ENCODE results near the gene CGB7.
"Not testable (repeated sequence)": the region's sequence is repeated elsewhere in the genome, so short reads cannot be mapped to it uniquely, and the experiment has no call there.

CGB7 gene

DNA sequence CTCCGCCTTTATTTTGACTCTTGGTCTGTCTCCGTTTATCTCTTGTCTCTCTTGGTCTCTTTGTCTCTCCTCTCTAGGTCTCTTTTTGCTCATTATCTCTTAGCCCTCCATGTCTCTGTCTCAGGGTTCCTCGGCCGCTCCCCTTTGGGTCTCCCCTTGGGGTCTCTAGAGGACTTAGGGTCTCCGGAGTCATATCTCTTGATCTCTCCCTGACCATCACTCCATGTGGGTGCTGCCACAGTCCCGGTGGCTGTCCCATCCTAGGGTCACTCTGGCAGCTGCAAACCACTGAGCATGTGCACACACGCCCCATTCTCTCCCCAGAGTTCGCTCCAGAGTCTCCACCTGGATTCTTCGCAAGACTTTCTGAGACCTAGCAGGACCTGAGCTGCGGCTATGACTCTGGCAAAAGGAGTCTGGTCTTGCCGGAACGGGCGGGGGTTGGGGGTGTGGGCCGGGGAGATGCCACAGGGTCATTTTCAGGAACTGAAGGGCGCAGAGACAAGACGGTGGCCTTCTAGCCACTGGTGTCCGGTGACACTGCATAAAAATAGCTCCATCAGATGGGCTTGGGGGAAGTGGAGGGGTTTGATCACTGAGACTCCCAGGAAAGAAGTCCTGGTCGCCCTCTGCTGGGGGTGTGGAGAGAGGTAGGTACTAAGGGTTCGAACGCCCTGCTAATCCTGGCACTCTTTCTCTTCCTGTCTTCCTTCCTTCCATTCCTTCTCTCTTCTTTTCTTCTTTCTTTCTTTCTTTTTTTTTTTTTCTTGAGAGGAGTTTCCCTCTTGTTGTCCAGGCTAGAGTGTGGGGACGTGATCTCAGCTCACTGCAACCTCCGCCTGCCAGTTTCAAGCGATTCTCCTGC, 16.2 kb upstream of the CGB7 start:
- no peak for DNase-seq

DNA sequence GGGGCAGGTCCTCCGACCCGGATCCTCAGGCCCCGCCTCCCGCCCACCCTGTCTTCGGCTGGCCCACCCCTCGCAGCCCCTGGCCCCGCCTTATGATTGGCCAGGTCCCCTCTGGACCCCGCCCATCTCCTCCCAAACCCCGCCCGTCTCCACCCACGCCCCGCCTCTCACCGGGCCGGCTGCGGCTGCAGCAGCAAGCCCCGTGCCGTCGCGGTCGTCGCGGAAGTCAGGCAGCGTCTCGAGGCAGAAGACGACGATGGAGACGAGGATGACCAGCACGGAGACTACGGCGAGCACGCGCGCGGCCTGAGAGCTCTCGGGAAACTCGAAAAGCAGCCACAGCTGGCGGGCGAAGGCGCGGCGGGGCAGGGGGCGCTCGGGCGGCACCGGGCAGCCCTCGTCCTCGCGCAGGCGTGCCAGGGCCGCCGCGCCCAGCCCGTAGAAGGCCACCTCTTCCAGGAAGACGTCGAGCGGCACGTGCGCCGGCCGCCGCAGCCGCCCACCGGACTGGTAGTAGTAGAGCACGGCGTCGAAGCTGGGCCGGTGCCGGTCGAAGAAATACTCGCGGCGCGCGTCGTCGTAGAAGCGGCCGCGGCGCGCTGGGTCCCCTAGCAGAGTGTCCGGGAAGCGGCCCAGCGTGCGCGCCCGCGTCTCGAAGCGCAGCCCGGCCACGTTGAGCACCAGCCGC, 14.5 kb upstream of the CGB7 start:
- no peak for DNase-seq

DNA sequence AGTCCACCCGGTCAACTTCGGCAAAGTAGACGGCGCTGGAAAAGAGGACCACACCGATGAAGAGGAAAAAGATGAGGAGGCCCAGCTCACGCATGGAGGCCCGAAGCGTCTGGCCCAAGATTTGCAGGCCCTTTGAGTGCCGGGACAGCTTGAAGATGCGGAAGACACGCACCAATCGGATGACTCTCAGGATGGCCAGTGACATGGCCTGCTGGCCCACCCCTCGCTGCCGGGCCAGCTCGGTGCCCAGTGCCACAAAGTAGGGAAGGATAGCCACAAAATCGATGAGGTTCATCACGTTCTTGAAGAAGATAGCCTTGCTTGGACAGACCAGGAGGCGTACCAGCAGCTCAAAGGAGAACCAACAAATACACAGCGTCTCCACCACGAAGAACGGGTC, 12.9 kb upstream of the CGB7 start:
- DNase-seq, result no peak

DNA sequence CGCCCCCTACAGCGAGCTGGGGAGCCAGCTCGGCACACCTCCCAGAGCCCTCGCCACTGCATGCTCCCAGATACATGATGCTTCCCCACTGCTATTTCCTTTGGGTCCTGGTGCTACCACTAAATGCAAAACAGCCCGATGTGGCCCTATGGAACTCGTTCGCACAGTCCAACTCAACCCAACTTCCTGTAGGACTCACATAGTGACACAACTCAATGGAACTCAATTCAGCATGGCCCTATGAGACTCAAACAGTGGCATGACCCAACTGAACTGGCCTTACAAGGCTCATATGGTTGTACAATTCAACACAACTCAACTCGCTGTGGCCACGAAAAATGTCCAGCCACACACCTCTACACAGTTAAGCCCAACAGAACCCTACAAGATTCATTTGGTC, 11.5 kb upstream of the CGB7 start:
- no peak for DNase-seq

DNA sequence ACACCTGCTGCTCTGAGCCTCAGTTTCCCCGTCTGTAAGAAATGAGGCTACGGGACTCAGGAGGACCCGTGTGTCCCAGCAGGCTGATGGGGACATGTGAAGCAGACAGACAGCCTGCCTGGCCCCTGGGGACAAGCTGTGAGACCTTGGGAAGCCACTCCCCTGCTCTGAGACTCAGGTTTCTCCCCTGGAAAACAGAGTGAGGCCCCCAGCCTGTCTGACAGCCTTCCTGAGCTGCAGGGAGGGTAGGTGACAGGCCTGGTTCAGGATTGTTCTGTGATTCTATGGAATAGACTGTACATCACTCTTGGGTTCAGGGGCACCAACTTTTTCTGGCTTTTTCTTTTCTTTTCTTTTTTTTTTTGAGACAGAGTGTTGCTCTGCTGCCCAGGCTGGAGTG, 10.0 kb upstream of the CGB7 start:
- DNase-seq, result no peak

DNA sequence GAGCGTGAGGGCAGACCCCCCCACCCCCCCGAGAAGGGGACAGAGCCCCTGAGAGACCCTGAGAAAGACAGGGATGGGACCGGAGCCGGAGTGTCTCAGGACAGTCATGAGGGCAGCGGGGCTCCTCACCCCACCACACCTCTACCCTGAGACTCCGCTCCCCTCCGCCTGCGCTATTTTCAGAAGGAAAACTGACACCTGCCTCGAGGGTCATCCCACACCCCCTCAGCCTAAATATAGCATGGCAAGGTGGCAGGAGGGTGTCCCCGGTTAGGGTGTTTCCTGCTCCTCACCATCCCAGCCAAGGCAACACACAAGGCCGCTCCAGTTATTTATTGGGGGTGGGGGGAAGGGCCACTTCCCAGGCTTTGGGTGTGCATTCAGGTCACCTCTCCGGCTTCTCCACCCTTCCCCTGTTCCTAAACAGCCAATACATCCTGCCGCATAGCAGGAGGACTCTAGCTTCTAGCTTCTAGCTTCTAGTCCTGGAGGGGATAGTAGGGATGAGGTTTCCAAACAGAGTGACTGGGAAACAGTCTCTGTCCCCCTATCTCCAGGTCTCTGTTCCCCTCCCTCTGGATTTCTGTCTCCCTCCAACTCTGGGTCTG, 8.5 kb upstream of the CGB7 start:
- DNase-seq, result no peak

DNA sequence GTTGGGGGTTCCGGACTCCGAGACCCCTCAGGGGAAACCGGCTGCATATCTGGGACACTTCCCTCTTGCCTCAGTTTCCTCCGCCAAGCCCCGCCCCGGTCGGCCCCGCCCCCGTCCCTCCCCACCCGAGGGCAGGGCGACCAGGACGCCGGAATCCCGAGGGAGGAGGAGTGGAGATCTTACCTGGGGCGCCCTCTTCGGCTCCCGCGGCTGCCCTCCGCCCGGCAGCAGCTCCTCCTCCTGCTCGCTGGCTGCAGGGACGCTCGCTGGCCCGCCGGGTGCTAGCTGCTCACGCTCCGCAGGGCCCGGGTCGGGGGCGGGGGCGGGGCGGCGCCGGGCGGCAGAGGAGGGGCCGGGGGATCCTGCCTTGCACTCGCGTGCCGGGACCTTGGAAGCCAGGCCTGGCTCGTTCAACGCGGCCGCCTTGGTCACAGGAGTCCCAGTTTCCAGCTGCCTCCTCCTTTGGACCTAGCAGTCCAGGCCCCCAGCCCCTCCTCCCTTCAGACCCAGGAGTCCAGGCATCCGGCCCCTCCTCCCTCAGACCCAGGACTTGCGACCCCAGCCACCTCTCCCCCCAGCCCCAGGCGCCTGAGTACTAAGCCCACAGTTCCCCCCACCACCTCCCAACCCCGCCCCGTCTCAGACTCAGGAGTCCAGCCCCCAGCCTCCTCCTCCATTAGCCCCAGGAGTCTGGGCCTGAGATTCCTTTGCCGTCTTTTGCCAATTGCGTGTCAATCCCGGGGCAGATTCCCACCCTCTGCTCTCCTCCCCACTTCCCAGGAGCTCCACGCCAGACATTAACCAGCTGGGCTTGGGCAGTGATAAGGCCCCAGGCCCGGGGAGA, 7.4 kb upstream of the CGB7 start, which contains the start of gene NTF4:
Gene NTF4 (minus strand): TSS at position 51 of the 844 bp plus-strand sequence. CDS start 2,821 bp downstream, outside the sequence.
- no peak for DNase-seq

DNA sequence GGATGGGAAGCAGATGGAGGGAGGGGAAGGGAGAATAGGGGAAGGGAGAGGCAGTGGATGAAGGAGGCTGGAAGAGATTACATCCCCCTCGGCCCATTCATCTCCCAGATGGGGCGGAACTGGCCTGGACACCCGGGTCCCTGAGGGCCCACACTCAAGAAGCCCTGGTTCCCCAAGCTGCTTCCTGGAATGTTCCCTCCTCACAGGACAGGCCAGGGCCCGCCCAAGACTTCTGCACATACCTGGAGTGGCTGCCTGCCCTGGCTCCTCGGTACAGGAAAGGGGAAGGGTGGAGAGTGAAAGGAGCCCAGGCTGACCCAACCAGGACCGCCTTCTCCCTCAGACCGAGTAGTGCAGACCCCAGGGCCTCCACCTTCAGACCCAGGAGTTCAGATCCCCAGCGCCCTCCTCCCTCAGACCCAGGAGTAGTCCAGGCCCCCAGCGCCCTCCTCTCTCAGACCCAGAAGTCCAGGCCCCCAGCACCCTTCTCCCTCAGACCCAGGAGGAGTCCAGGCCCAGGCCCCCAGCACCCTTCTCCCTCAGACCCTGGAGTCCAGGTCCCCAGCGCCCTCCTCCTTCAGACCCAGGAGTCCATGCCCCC, 6.6 kb upstream of the CGB7 start:
- DNase-seq, result no peak

DNA sequence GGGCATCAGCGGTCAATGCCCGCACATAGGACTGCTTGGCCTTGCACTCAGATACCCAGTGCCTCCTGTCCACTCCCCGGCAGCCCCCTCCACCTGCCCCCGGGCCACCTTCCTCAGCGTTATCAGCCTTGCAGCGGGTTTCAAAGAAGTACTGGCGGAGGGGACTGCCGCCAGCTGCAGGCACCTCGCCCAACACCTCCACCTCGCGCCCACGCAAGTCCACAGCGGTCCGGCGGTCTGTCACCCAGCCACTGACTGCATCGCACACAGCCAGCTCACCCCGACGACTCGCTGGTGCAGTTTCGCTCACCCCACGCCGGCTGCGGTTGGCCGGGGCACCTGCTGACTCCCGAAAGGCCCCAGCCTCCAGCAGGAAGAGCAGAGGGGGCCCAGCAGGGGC, 3.9 kb upstream of the CGB7 start:
- no peak for DNase-seq

DNA sequence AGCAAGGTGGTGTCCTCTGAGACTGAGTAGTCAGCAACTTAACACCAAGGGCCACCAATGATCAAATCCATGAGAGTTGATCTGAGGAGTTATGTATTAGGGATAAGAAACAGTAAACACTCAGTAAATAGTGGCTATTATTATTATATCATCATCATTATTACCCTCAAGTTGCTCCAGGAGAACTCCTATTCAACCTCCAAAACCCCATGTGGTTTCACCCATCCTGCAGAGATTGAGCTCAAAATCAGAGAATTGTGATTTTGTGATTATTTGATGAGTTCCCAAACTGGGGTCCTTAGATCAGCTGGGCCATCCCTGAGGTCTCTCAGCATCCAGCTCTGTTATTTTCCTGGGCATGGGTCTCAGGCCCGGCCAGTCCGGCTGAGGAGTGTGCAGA, 3.5 kb upstream of the CGB7 start:
- DNase-seq, result no peak

DNA sequence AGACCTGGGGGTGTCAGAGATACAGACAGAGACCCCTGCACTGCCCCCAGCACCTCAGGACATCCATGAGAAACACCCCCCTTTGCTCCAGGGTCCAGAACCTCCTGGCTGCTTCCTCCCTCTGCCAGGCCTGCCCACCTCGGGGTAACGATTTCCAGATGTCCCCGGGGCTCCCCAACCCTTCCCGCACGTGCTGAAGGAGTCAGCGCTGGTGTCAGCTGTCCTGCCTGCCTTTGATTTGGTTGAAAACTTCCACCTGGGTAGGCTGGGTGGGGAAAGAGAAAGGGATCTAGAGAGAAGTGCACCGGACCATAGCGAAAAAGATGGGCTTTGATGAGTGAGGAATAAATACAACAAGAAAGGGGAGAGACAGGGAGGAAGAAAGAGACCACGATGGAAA, 1.5 kb upstream of the CGB7 start:
- DNase-seq, result no peak

DNA sequence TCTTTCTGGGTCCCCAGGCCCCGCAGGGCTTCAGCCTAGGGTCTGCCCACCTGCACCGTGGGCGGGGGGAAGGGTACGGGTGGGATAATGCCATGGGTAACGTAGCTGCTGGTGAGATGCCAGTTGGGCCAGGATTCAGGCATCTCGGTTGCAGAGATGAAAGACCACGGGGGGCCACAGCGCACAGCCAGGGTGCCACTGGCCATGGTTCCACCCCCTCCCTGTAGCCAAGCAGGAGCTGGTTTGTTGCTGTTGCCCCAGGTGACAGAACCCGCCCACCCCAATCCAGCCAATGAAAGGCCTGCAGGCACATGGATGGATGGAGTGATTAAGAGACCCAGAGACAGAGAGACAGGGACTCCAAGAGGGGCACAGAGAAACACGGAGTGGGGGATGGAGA, 1.0 kb upstream of the CGB7 start:
- no peak for DNase-seq

DNA sequence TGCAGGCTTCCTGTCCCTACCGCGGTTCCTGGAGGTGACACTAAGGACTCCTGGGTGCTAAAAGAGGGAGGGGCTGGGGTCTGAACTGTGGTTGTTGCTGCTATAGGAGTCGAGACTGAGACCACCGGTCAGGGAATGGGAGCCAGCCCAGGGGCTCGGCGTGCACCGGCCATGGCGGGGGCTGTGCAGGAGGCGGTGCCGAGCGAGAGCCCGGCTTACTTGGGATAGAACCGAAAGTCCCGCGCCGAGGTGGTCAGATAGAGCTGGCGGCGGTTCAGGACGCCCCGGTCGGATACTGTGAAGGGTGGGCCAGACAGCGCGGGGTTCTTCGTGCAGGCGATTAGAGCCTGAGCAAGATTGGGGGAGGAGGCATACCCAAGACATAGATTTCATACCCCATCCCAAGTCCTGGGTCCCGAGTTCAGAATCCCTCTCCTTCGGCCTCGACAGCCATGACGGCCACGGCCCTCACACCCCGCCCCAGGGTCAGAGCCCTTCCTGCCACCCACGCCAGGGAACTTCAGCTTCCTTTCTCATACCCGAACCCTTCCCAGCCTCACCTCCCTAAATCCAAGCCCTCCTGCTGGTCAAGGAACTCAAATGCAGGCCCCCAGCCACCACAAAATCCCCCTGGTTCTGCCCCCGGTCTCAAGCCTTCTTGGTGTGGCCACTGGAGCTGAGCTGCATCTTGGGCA, 500 bp downstream of the CGB7 start:
- DNase-seq, result not testable (repeated sequence)

DNA sequence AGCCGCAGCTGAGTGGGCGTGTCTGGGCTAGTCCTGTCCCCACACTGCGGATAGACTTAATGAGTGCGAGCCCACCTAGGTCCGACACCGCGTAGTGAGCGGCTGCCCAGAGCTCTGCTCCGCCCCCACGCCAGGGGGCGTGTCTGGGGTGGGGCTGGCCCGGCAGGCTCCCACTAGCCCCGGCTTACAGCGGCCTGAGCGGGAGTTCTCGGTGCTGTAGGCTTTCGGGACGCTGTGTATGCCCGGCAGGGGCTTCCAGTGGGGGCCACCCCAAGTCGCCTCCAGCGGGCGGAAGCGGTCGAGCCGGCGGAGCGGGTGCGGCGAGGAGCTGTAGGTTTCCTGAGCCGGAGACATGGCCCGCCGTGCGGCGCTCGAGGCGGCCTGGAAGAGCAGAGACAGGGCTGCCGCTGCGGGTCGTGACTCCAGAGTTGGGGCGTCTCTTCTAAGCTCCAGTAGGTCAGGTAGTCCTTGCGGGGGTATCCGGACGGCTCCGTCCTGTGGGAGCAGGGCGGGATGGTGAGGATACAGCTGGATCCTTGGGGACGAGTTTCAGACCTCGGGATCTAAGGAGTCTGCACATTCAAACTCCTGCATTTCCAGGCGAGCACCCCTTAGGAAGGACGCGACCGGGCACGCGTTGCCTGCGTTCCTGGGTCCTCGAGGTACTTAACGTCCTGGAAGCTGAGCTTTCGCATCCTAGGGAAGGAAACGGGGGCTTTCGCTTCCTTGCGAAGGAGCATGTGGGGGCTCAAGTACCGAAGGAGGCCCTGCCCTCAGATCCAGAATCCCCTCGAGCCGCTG, 1.2 kb downstream of the CGB7 start:
- peak; percentile 49 for DNase-seq

DNA sequence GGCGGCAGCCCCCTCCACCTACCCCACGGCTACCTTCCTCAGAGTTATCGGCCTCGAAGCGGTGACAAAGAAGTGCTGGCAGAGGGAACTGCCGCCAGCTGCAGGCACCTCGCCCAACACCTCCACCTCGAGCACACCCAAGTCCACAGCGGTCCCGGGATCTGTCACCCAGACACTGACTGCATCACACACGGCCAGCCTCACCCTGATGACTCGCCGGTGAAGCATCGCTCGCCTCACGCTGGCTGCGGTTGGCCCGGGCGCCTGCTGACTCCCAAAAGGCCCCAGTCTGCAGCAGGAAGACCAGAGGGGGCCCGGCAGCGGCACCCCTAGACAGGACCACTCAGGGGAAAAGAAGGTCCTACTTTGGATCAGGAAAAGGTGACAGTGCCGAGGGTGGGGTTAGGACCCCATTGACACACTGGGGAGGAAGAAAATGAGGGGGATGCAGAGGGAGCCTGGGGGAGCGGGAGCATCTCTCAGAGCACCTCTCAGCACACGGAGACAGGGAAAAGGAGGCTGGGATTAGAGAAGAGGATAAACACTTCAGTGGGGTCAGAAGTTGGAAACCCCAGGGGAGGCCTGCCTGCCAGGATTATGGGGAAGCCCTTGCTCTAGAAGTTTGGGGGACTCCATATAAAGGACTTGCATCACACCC, 7.0 kb downstream of the CGB7 start:
- not testable (repeated sequence) for DNase-seq

DNA sequence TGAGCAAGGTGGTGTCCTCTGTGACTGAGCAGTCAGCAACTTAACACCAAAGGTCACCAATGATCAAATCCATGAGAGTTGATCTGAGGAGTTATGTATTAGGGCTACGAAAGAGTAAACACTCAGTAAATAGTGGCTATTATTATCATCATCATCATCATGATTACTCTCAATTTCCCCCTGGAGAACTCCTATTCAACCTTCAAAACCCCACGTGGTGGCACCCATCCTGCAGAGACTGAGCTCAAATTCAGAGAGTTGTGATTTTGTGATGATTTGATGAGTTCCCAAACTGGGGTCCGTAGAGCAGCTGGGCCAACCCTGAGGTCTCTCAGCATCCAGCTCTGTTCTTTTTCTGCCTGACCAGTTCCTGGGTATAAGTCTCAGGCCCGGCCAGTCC, 7.7 kb downstream of the CGB7 start:
- DNase-seq, result not testable (repeated sequence)

DNA sequence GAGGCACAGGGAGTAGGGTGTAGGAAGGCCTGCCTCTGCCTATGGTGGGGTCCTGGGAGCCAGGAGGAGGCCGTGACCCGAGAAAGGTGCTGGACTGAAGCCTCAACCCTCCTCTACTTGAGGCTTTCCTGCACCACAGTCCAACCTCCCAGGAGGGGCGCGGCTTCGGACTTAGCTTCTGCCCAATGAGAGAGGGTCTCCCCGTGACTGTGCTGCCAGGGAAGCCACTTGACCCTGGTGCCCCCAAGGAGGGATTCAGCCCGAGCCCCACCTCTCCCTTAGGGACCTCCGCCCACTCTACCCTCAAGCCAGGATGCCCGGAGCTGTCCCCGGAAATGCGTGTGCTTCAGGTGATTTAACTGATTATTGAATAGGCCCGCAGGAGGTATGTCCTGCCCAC, 8.5 kb downstream of the CGB7 start, which contains the start of gene CGB8:
Gene CGB8 (minus strand): TSS at position 101 of the 400 bp plus-strand sequence. CDS start 372 bp downstream, outside the sequence.
- DNase-seq, result not testable (repeated sequence)

DNA sequence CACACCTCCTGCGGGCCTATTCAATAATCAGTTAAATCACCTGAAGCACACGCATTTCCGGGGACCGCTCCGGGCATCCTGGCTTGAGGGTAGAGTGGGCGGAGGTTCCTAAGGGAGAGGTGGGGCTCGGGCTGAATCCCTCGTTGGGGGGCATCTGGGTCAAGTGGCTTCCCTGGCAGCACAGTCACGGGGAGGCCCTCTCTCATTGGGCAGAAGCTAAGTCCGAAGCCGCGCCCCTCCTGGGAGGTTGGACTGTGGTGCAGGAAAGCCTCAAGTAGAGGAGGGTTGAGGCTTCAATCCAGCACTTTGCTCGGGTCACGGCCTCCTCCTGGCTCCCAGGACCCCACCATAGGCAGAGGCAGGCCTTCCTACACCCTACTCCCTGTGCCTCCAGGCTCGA, 14.0 kb downstream of the CGB7 start, which contains the start of gene CGB5:
Gene CGB5 (plus strand): TSS at position 301 of the 400 bp plus-strand sequence. CDS start 362 bp downstream, outside the sequence.
- not testable (repeated sequence) for DNase-seq

DNA sequence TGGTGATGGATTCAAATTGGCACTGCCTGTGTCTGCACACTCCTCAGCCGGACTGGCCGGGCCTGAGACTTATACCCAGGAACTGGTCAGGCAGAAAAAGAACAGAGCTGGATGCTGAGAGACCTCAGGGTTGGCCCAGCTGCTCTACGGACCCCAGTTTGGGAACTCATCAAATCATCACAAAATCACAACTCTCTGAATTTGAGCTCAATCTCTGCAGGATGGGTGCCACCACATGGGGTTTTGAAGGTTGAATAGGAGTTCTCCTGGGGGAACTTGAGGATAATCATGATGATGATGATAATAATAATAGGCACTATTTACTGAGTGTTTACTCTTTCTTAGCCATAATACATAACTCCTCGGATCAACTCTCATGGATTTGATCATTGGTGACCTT, 14.9 kb downstream of the CGB7 start:
- not testable (repeated sequence) for DNase-seq

DNA sequence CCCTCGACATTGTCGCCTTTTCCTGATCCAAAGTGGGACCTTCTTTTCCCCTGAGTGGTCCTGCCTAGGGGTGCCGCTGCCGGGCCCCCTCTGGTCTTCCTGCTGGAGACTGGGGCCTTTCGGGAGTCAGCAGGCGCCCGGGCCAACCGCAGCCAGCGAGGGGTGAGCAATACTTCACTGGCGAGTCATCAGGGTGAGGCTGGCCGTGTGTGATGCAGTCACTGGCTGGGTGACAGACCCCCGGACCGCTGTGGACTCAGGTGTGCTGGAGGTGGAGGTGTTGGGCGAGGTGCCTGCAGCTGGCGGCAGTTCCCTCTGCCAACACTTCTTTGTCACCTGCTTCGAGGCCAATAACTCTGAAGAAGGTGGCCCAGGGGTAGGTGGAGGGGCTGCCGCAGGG, 15.4 kb downstream of the CGB7 start:
- no peak for DNase-seq

All from activated gamma-delta T cell treated with Interleukin-2 at 50 U/mL for 16 hours (primary cell).